SHP77 (cell line): ENCODE data around the gene PADI2.

Source experiments
- DNase-seq, 2 experiments: peaks; one replicate each; lab custom pipeline; 2025; lab: John Stamatoyannopoulos, UW

PADI2 gene

DNA sequence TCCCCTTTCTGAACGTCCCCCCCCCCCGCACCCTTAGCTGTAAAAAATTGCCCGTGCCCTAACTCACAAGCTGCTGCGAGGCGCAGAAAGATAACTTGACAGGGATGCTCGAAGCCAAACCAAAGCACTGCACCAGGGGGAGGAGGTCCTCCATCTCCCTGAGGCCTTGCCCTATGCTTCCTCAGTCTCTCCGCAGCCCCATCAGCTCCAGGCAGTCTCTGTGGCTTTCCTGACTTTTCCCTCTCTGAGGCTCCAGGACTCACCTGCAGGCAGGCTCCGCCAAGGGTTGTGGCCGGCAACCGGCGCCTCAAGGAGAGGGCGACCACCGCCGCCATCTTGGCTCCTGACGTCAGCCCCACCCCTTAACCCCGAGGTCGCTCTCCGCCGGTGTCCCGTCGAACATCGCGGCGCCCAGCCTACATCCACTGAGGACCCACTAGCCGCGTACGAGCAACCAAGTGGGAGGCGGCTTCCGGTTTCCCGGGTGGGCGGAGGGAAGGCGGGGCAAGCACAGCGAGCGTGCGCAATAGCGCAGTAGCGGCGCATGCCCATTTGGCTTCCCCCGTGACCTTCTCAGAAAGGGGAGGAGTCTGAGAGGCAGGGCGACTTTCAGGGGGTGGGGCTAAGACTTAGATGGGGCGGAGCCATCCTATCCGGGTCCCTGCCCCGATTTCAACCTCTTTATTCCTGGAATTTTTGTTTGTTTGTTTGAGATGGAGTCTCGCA, 65.4 kb downstream of the PADI2 start, which contains the start of gene SDHB:
Gene SDHB, minus strand, starts transcription at position 348 of the 726 bp plus-strand sequence. Its CDS starts 13 bp downstream, at position 335.
- DNase-seq, result peak; percentile 96

DNA sequence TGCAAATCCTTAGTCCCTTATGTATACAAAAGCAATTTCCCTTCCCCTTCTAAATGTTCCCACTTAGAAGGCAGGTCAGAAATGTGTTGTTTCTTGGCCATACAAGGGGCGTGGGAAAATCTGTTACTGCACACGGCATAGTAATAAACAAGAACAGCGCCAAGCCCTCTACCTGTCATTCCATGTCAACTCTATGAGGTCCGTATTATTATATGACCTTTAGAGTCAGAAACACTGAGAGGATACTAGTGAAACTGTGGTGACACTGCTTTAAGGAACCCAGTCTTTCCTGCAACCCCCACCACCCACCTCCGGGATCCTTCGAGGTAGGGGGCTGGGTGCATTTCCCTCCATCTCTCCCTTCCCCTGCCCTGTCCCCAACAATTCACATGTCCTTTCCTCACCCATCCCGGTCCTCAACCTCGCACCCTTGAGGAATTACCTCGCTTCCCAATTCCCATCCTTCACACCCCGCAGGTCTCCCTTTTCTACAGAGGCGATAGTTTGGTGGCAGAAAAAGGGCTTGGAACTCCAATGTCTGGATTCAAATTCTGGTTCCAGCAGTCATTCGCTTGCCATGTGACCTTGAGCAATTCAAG, 66.1 kb downstream of the PADI2 start:
- DNase-seq, result no peak

GRCh38 chr1:17052641-17053040, 66.6 kb downstream of the PADI2 start:
- DNase-seq, result no peak

GRCh38 chr1:17052038-17052437, 67.2 kb downstream of the PADI2 start:
- DNase-seq, result no peak

GRCh38 chr1:17047924-17048323, 71.3 kb downstream of the PADI2 start:
- no peak for DNase-seq

GRCh38 chr1:17046334-17046657, 73.0 kb downstream of the PADI2 start:
- no peak for DNase-seq

GRCh38 chr1:17045634-17046333, 73.5 kb downstream of the PADI2 start:
- DNase-seq, result peak; percentile 39 to 50

DNA sequence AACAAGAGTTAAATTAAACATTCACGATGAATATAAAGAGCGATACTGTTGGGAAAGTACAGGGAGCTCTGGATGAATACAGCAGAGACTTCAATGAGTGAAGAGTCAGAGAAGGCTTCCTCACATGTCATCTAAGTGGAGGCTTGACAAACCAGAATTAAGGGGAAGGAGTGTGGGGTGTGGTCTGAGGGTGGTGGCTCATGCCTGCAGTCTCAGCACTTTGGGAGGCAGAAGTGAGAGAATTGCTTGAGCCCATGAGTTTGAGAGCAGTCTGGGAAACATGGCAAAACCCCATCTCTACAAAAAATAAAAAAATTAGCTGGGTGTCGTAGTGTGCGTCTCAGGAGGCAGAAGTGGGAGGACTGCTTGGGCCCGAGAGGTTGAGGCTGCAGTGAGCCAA, 74.1 kb downstream of the PADI2 start:
- no peak for DNase-seq

- no peak for DNase-seq
Measured at GRCh38 chr1:17043676-17044075, 75.6 kb downstream of the PADI2 start.

DNA sequence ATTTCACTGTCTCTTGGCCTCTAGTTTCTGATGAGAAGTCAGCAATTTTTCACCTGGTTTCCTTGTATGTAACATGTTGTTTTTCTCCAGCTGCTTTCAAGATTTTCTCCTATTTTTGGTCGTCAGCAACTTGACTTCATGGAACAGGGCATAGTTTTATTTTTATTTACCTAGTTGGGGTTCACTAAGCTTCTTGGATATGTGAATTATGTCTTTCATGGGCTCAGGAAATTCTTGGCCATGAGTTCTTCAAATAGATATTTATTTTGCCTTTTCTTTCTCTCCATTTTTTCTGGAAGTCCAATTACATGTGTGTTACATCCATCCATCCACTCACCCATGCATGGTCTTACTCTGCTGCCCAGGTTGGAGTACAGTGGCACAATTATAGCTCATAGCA, 79.1 kb downstream of the PADI2 start:
- DNase-seq, result no peak

- no peak for DNase-seq
Measured at GRCh38 chr1:17039522-17039921, 79.7 kb downstream of the PADI2 start.

- no peak for DNase-seq
Measured at GRCh38 chr1:17033481-17033880, 85.8 kb downstream of the PADI2 start.

- DNase-seq, result no peak
Measured at GRCh38 chr1:17032741-17033140, 86.5 kb downstream of the PADI2 start.

- no peak for DNase-seq
Measured at GRCh38 chr1:17031436-17031835, 87.8 kb downstream of the PADI2 start.

GRCh38 chr1:17030206-17030605, 89.0 kb downstream of the PADI2 start:
- no peak for DNase-seq

DNA sequence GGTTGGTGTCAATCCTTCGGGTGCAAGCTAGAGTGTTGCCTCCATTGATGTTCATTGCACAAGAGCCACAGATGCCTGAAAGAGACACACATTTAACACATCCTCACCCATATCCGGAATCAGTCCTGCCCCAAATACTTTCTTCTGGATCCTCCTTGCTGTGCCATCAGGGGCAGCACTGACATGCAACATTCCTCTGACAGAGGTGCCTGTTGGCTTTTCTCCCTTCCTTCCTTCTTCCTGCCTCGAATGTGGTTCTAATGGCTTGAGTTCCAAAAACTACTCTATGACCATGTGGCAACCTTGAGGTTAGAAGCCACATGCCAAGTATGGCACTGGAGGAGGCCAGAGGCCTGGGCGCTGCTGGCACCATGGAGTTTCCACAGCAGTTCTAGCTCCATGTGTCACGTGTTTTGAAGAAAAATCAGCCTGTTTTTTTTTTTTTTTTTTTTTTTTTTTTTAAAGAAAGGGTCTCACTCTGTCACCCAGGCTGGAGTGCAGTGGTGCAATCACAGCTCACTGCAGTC, 90.5 kb downstream of the PADI2 start:
- DNase-seq, result no peak

DNA sequence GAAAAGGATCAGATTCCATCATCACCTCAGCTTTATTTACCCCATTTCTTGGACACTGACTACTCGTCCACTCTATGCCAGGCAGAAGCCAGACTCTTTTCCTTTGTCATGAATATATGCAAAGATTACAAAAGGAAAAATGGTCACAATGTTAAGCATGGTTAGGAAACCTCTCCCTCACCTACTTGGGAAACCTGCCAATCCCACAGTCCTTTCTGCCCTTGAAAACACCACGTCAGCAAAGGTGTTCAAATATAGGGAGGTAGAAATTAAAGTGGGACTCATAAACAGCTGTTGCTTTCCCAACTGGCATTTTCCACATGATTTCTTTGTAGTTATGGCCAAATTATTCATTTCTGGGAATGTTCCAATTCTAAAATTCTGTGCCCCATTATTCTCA, 91.4 kb downstream of the PADI2 start:
- DNase-seq, result no peak

DNA sequence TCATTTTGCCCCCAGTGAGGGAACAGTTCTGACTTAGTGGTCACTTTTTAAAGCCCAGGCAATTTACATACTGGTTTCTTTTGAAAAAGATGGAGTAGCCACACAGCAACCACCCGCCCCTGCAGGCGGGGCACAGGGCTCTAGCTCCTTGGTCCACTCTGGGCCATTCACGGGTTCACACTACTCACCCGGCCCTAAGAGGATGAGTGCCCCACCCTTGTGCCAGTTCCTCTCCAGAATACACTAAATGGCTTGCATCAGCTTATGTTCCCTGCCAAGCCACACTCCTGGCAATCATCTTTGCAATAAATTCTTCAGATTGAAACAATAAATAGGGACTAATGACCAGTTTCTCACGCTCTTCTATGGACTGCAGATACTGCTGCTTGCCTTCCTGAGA, 91.8 kb downstream of the PADI2 start:
- DNase-seq, result no peak

GRCh38 chr1:17024721-17025120, 94.5 kb downstream of the PADI2 start:
- no peak for DNase-seq

GRCh38 chr1:17023573-17023972, 95.7 kb downstream of the PADI2 start:
- DNase-seq, result no peak

DNA sequence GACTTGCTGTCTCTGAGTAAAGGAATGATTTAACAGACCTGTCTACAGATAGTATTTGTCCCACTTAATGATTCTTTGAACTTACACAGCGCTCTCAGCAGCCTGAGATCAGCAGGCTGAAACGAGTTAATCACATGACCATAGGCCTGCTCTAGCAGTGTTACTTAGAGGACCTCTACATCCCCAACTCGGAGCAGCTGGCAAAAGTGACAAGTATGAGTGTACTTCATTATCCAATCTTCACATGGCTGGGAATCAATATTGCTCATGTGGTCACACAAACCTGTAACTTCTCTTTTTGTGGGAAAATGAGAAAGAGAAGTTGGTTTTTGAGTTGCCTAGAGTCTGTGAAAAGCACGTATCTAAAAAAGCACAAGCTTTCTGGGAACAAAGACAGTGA, 96.1 kb downstream of the PADI2 start:
- no peak for DNase-seq

DNA sequence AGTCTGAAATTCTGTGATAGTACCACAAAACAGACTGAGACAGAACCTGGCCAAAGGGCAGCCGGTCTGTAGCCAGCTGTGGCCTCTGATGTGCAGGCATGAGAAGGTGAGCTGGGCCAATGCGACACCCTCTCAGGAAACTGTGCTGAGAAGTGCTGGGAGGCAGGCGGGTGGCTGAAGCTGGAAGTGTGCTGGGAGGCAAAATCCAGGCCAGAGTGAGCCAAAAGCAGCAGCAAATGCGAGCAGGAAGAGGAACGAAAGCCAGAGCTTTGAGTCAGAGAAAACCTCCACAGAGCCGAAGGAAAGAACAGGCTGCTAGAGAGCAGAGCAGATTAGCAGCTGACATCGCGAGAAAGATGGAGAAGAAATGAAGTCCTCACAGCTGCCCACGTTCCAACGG, 97.4 kb downstream of the PADI2 start:
- DNase-seq, result no peak

DNA sequence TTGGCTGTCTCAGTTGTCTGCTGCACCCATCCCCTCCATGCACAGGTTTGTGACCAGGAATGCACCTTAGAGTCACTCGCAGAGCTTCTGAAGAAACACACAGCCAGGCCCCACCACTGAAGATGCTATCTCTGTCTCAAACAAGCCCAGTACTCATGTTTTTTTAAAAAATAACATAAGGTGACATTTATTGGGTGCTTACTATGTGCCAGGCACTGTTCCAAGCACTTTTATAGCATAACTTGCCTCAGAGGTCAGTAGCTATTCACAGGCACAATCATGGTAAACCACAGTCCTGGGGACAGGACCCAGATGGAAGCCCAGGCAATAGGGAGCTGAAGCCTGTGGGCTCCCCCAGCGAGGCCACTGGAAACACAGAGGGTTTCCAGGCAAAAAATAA, 98.7 kb downstream of the PADI2 start:
- DNase-seq, result no peak
